ENCODE results near the gene TAGLN3. TPM values are rescaled to one million over a fixed set of nuclear protein-coding genes. Genes with fewer than 3 reads are reported as not detected.
"Not testable (repeated sequence)": the region's sequence is repeated elsewhere in the genome, so short reads cannot be mapped to it uniquely, and the experiment has no call there.

Gene TAGLN3
- total RNA-seq, 1 donor from 2014 or later, result 19.1 TPM

GRCh38 chr3:112010636-112011035, 11.9 kb downstream of the TAGLN3 start:
- DNase-seq (ENCODE audit: low read depth), result no peak

- peak; percentile 76 for DNase-seq (ENCODE audit: low read depth)
Observed at GRCh38 chr3:112011376-112011940, 12.7 kb downstream of the TAGLN3 start.

GRCh38 chr3:112012205-112012992, 13.7 kb downstream of the TAGLN3 start:
- DNase-seq (ENCODE audit: low read depth), result no peak

GRCh38 chr3:112013058-112013783, 14.5 kb downstream of the TAGLN3 start:
- DNase-seq (ENCODE audit: low read depth), result peak; percentile 72

- no peak for DNase-seq (ENCODE audit: low read depth)
Observed at GRCh38 chr3:112013784-112014143, 15.0 kb downstream of the TAGLN3 start.

- no peak for DNase-seq (ENCODE audit: low read depth)
Observed at GRCh38 chr3:112017091-112017490, 18.4 kb downstream of the TAGLN3 start.

- DNase-seq (ENCODE audit: low read depth), result no peak
Observed at GRCh38 chr3:112018712-112019111, 20.0 kb downstream of the TAGLN3 start.

- no peak for DNase-seq (ENCODE audit: low read depth)
Observed at GRCh38 chr3:112019716-112020115, 21.0 kb downstream of the TAGLN3 start.

- peak; percentile 57 for DNase-seq (ENCODE audit: low read depth)
Observed at GRCh38 chr3:112020674-112021085, 22.0 kb downstream of the TAGLN3 start.

GRCh38 chr3:112027142-112027541, 28.4 kb downstream of the TAGLN3 start:
- no peak for DNase-seq (ENCODE audit: low read depth)

- DNase-seq (ENCODE audit: low read depth), result no peak
Observed at GRCh38 chr3:112027826-112028225, 29.1 kb downstream of the TAGLN3 start.

- DNase-seq (ENCODE audit: low read depth), result no peak
Observed at GRCh38 chr3:112030901-112031300, 32.2 kb downstream of the TAGLN3 start.

- DNase-seq (ENCODE audit: low read depth), result no peak
Observed at GRCh38 chr3:112032098-112032731, 33.5 kb downstream of the TAGLN3 start.

- no peak for DNase-seq (ENCODE audit: low read depth)
Observed at GRCh38 chr3:112034436-112034835, 35.7 kb downstream of the TAGLN3 start, which contains the start of gene TMPRSS7. Gene TMPRSS7, plus strand, starts transcription at chr3:112034736. Its CDS starts 110 bp downstream, at chr3:112034846.

- DNase-seq (ENCODE audit: low read depth), result no peak
Observed at GRCh38 chr3:112035241-112035640, 36.5 kb downstream of the TAGLN3 start.

- not testable (repeated sequence) for DNase-seq (ENCODE audit: low read depth)
Observed at GRCh38 chr3:112037194-112037593, 38.5 kb downstream of the TAGLN3 start.

- DNase-seq (ENCODE audit: low read depth), result peak; percentile 73
Observed at GRCh38 chr3:112038863-112039262, 40.1 kb downstream of the TAGLN3 start.

- no peak for DNase-seq (ENCODE audit: low read depth)
Observed at GRCh38 chr3:112041321-112041720, 42.6 kb downstream of the TAGLN3 start.

- peak; percentile 62 for DNase-seq (ENCODE audit: low read depth)
Observed at GRCh38 chr3:112042842-112043280, 44.1 kb downstream of the TAGLN3 start.

- peak; percentile 60 for DNase-seq (ENCODE audit: low read depth)
Observed at GRCh38 chr3:112043621-112044201, 45.0 kb downstream of the TAGLN3 start.

- peak; percentile 28 for DNase-seq (ENCODE audit: low read depth)
Observed at GRCh38 chr3:112046599-112046998, 47.9 kb downstream of the TAGLN3 start.

- DNase-seq (ENCODE audit: low read depth), result no peak
Observed at GRCh38 chr3:112047264-112047663, 48.5 kb downstream of the TAGLN3 start.

Measured in renal cortical epithelial cell (primary cell).